ENCODE measurements around the gene BBS1. TPM values are rescaled to one million over a fixed set of nuclear protein-coding genes. Genes with fewer than 3 reads are reported as not detected.
A peak's percentile ranks its signal among the peaks of the same experiment; 100 is the strongest.

Gene BBS1
- total RNA-seq, 1 donor from 2014 or later, result 17.8 TPM

DNA sequence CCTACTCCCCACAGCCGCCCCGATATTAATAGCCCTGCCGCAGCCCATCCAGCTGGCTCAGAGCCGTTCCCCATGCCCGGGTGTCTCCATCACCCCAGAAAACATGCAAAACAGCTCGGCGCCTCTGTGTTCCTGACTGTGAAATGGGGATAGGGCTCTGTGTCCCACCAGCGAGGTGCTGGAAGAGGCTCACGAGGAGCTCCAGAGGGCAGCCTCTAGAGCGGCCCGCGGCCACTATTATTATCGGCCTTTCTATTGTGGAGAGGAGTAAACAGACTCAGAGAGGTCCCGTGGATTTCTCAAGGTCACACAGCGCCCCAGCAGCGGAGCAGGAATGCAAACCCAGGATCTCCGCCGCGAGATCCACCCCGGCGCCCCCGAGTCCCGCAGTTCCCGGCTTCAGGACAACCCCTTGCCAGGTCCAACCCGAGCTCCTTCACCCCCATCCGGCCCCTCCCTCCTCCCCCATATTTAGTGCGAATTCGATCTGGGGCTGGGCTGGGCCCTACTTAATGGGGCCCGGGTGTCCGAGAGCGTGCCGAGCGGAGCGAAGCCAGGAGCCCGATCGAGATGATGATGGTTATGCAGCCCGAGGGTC lies 36.0 kb downstream of the BBS1 start, which contains the start of gene ACTN3:
Gene ACTN3 (plus strand): TSS at position 536 of the 598 bp plus-strand sequence. CDS start 35 bp downstream, at position 571.
- DNase-seq (peak; percentile 64), ATAC-seq (peak; percentile 38)
- intact Hi-C loops (cut with micrococcal nuclease), result no loop called here

DNA sequence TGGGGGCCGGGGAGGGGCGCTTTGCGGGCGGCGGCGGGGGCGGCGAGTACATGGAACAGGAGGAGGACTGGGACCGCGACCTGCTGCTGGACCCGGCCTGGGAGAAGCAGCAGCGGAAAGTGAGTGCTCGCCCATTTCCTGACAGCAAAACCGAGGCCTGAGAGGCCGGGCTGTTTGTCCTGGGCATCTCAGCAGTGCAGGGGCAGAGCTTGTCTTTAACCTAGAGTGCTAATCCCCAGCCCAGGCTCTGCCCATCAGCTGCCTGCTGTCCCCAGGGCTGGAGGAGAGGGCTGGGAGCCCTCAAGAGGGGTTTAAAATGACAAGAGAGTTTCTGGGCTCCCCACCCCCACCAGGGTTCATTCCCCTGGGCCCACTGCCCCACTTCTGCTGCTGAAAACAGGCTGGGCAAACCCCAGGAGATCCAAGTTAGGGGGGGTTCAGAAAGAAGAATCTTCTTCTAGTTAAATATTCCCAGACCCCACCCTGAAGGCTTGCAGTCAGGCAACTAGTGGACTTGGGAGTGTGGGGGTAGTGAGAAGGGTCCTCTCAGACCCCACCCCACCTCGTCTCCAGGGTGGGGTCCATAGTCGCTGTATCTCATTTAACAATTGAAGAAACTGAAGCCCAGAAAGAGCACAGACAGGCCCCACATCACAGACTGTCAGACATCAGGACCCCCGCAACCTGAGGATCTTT lies 36.7 kb downstream of the BBS1 start:
- ATAC-seq, result no peak
- DNase-seq, result no peak
- intact Hi-C loops (cut with micrococcal nuclease), result no loop called here

DNA sequence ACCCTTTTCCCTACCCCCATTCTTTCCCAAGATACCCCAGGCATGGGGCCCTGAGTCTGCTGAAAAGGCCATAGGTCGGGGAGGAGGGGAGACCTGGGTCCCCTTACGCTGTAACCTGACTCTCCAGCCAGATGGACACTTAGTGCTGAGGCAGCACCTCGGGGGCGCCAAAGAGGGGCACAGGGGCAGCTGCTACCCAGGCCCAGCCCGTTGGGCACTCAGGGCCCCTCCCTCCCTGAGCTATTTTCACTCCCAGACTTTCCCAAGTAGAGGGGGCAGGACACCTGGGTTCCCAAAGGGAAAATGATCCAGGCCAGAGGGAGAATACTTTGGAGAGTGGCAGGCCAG lies 37.2 kb downstream of the BBS1 start:
- intact Hi-C loops (cut with micrococcal nuclease), result no loop called here
- DNase-seq, result peak; percentile 20
- no peak for ATAC-seq

DNA sequence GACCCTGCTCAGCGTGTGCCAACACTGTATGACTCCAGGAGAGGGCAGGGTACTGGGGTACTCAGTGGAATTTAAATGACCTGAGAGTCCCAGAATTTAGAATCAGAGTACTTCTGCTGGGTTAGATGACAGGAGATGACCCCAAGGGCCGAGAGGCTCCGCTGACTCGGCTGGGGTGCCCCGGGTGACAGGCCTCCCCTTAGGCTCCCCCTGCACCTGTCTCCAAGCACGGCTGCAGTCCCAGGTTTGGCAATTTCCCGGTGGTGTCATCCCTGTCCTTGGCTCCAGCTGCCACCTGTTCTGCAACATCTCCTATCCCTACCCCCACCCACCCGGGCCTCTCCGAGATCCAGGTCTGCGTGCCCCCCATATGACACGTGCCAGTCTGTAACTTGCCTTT lies 37.6 kb downstream of the BBS1 start:
- DNase-seq (no peak), ATAC-seq (no peak)
- intact Hi-C loops (cut with micrococcal nuclease), result no loop called here

DNA sequence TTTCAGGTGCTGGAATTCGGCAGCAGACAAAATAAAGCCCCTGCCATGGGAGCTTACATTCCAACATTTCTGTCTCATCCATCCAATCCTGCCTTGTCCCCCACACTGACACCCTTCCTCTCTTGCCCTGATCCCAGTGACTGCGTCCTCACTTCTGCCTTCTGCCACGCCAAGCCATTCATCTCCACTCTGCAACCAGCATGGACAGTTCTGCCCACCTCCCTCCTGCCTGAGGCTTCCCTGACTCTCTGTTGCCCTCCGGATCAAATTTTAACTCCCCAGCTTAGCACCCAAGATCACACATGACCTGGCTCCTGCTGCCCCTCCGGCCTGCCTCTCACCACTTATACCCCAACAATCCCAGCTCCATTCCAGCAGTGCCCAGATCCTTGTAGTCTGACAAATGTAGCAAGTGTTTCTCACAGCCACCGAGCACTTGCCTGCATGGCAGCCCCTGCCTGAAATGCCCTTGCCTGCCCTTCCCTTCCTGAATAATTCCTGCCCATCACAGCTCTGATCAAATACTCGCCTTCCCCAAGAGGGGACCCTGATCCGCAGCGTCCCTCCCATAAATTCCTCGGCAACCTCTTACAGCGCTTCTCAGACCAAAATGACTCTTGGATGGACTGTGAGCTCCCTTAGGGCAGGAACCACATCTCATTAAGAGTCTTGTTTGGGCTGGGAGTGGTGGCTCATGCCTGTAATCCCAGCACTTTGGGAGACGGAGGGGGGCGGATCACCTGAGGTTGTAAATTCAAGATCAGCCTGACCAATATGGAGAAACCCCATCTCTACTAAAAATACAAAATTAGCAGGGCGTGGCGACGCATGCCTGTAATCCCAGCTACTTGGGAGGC lies 38.6 kb downstream of the BBS1 start:
- ATAC-seq (no peak), DNase-seq (no peak)
- intact Hi-C loops (cut with micrococcal nuclease), result no loop called here

DNA sequence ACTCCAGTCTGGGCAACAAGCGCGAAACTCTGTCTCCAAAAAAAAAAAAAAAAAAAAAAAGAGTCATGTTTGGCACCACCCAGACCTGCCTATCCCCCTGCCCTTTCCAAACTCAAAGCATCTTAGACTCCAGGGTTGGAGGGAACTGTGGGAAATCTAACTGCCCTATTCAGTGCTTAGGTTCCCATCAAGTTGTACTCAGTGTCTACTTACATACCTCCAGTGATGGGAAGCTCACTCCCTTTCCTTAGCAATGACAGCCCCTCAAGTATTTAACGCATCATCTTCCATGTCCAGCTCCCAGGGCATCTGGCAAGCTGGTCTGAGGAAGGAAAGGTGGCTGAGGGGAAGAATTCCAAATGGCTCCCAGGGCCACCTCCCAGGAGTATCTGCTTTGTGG lies 39.3 kb downstream of the BBS1 start:
- intact Hi-C loops (cut with micrococcal nuclease), result no loop called here
- no peak for ATAC-seq
- no peak for DNase-seq

DNA sequence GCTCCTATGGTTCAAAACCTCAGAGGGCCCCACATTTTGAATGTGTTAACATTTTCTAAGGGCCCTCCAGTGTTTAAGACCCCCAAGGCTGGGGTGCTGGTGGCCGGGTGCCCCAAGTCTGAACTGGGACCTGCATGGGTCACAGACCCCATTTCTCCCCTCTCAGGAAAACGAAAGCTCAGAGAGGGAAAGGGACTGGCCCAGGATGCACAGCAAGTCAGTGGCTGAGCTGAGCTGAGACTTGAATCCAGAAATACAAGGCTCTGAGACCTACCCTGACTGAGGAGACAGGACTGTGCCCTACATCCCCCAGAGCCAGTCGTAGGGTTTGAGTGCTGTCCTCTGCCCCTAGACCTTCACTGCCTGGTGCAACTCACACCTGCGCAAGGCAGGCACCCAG lies 40.5 kb downstream of the BBS1 start:
- intact Hi-C loops (cut with micrococcal nuclease), result no loop called here
- no peak for ATAC-seq
- DNase-seq, result no peak

DNA sequence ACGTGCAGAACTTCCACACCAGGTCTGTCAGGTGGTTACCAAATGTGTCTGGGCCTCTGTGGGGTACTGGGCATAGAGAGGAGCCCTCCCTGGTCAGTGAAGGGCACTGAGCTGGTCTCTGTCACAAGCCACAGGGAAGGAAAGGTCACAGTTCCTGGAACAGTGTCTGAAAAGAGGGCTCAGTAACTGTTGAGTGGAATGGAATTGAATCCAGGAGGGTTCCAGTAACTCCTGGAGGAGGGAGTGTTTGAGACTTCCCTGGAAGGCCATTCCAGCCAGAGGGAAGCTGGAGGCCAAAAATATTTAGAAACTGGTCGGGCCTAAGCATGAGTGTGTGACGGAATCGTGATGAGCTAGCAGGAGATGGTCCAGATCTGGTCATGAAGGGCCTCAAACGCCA lies 44.2 kb downstream of the BBS1 start:
- intact Hi-C loops (cut with micrococcal nuclease), result no loop called here
- DNase-seq (no peak), ATAC-seq (no peak)

DNA sequence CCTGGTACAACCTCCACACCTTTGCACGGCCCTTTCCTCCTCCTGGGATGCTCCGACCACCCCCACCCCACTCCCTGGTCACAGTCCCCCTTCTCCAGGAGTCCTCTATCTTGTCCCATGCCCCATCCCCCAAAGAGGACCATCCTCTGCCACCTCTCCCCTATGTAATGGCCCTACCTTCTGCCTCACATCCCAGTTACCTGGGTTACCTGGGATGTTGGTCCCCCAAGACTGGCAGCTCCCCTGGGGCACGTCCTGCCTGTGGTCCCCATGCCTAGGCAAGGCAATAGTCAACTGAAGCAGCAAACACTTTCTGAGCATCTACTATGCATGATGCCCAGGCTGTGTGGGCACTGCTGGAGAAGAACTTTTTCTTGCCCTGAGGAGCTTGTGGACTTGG lies 45.0 kb downstream of the BBS1 start:
- intact Hi-C loops (cut with micrococcal nuclease), result no loop called here
- no peak for DNase-seq
- no peak for ATAC-seq

DNA sequence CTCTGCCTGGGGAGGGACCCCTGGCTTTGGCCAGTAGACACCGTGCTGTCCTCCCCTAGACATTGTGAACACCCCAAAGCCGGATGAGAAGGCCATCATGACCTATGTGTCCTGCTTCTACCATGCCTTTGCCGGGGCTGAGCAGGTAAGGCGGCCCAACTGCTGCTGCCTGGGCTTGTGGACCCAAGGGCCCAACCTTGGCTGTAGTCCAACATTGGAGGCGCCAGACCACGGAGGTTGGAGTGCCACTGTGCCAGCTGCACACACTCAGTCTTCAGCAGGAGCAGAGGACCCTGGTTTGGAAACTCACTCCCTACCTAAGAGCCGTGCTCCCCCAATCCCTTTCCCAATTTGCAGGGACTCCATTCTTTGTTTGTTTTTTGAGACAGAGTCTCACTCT lies 45.7 kb downstream of the BBS1 start:
- DNase-seq (no peak), ATAC-seq (no peak)
- intact Hi-C loops (cut with micrococcal nuclease), result no loop called here

DNA sequence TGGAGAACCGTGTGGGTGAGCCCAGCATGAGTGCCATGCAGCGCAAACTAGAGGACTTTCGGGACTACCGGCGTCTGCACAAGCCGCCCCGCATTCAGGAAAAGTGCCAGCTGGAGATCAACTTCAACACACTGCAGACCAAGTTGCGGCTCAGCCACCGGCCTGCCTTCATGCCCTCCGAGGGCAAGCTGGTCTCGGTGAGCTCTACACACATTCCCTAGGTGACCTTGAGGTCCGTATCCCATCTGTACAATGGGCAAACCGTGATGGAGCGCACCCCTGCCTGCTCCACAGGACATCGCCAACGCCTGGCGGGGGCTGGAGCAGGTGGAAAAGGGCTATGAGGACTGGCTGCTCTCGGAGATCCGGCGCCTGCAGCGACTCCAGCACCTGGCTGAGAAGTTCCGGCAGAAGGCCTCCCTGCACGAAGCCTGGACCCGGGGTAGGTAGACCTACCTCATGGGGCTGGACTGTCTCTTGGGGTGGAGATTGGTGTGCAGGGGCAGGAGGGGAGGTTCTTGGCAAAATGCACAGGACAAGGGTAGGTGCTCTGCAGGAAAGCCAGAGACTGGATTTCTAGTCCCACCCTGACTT lies 47.4 kb downstream of the BBS1 start:
- intact Hi-C loops (cut with micrococcal nuclease), result no loop called here
- DNase-seq (no peak), ATAC-seq (no peak)

DNA sequence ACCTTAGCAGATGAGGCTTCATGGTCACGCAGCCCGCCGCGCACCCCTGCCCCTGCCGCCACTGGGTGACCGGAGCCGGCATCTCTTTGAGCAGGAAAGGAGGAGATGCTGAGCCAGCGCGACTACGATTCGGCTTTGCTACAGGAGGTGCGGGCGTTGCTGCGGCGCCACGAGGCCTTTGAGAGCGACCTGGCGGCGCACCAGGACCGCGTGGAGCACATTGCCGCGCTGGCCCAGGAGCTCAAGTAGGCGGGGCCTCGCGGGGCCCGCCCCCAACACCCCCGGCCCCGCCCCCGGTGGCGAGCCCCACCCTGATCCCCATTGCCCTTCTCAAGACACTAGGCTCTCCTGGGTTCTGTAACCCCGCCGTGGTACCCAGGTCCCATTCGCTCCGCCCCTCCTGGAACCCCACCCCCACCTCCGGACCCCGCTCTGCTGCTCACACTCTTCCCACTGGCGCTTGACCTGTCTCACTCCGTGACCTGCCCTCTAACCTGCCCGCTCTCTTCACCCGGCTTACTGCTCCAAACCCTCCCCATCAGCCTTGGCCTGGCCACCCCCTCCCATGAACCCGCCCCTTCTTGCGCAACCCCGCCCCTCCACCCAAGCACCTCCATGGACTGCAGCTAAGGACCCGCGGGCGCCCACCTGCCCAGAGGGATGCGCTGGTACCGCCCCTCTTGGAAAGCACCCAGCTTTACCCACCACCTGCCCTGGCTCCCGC lies 48.9 kb downstream of the BBS1 start:
- DNase-seq (peak; percentile 65), ATAC-seq (peak; percentile 55)
- intact Hi-C loops (cut with micrococcal nuclease), result no loop called here

DNA sequence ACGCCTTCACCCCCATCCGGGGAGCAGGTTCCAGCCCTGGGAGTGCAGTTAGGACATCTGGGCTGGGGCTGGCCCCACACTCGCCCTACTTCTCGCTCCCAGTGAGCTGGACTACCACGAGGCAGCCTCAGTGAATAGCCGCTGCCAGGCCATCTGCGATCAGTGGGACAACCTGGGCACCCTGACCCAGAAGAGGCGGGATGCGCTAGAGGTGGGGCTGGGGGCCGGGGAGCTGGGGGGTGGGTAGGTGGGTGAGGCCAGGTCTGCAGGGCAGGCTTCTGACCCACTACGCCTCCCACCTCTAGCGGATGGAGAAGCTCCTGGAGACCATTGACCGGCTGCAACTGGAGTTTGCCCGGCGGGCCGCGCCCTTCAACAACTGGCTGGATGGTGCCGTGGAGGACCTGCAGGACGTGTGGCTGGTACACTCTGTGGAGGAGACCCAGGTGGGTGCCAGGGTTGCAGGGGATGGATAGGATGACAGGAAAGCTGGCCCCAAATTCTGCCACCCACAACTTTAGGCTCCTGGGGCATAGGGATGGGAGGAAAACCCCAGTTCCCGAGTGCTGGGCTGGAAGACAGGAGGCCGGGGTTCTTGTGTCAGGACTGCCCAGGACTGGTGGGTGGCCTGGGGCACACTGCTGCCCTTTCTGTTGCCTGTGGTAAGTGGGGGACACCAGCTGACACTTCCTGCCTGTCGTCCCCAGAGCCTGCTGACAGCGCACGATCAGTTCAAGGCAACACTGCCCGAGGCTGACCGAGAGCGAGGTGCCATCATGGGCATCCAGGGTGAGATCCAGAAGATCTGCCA lies 49.6 kb downstream of the BBS1 start:
- DNase-seq (no peak), ATAC-seq (no peak)
- intact Hi-C loops (cut with micrococcal nuclease), result no loop called here

DNA sequence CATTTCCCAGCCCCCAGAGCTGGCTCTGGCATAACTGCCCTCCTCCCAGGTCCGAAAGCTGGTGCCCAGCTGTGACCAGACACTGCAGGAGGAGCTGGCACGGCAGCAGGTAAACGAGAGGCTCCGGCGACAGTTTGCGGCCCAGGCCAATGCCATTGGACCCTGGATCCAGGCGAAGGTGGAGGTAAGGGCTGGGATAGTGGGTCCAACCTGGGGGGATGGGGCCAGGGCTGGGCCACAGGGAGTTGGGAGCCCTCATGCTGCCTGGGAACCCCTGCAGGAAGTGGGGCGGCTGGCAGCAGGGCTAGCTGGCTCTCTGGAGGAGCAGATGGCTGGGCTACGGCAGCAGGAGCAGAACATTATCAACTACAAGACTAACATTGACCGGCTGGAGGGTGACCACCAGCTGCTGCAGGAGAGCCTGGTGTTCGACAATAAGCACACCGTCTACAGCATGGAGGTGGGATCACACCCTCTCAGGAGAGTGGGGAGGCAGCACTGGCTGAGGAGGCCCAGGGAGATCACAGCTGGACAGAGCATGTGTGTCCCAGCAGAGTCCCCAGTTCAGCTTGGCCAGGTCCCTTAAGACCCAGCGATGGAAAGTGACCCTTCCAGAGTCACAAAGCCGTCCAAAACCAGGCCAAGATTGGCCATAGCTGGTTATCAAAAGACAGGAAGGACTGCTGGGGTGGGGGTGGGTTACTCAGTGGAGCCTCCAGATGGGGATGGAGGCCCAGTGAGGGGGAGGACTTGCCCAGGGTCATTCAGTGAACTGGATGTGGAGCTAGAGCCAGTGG lies 50.9 kb downstream of the BBS1 start:
- DNase-seq (no peak), ATAC-seq (no peak)
- intact Hi-C loops (cut with micrococcal nuclease), result no loop called here

DNA sequence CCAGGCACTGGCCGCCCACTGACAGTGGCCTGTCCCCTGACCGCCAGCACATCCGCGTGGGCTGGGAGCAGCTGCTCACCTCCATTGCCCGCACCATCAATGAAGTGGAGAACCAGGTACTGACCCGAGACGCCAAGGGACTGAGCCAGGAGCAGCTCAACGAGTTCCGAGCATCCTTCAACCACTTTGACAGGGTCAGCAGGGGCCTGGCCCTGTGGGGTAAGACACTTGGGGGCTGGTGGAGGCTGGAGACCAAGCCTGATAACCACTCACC lies 51.5 kb downstream of the BBS1 start:
- DNase-seq (no peak), ATAC-seq (no peak)
- intact Hi-C loops (cut with micrococcal nuclease), result no loop called here

DNA sequence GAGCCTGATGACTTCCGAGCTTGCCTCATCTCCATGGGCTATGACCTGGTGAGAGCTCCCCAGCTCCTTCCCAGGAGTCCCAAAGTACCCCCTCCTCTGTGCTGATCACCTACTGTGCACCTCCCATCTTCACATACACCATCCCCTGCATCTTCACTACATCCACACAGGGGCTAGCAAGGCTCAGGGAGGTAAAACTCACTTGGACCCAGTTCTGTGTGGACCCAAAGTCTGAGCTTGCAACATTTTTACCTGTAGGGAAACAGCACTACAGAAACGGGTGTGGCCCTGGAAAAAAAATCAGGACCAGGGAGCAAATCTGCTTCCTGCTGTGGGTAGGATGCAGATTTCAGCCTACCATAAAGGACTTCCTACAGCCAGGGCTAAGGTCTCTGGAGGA lies 51.8 kb downstream of the BBS1 start:
- intact Hi-C loops (cut with micrococcal nuclease), result no loop called here
- no peak for ATAC-seq
- DNase-seq, result no peak

DNA sequence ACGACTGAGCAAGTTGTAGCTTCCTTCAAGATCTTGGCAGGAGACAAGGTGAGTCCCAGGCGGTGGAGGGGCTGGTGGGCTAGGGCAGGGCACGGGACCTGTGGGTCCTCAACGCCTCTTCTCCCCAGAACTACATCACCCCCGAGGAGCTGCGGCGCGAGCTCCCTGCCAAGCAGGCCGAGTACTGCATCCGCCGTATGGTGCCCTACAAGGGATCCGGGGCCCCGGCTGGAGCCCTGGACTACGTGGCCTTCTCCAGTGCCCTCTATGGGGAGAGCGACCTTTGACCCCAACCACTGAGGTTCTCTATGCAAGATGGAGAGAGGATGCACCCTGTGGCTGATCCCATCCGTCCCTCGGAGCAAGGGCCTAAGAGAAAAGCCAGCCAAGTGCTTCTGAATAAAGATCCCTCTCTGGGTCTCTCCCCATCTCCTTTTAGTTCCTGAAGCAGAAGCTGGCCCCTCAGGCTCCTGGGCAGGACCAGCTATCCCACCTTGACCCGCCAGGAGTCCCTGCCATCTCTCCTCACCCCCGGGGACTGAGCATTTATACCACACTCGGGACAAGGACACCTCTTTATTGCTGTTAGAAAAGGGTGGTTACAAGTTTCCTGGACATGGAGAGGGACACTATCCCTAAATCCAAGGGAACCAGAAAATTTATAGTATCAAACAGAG lies 52.6 kb downstream of the BBS1 start:
- no peak for ATAC-seq
- DNase-seq, result no peak
- intact Hi-C loops (cut with micrococcal nuclease), result no loop called here

DNA sequence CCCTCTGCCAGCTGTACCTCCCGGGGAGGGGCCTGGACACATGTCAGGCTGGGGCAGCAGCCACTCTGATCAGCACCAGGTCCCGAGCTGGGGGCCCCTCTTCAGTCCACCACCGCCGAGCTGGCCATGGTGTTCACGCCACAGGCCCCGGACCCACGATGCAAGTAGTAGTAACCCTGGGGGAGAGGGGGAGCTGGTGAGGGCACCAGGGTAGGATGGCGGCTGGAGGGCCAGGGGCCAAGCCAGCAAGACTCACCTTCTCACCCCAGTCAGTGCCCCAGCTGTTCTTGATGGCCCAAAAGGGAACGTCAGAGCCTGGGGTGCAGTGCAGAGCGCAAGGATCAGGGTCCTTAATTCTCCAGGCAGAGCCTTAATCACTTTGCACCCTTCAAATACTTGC lies 53.4 kb downstream of the BBS1 start:
- intact Hi-C loops (cut with micrococcal nuclease), result no loop called here
- ATAC-seq, result no peak
- DNase-seq, result no peak

Measured in left ventricle myocardium superior (tissue), 1 donor.